Astrocyte of the spinal cord (primary cell): ENCODE measurements around the gene SIRT3.

Experiments
- DNase-seq: peaks from one replicate; pipeline ENCODE4 v3.0.0; 2011; ENCODE audit warnings: low read depth, low spot score
- H3K4me3 ChIP-seq: 2 replicates; pipeline ENCODE4 v1.5.1; 2011; ENCODE audit warnings: low read depth, mild to moderate bottlenecking, low read length, moderate library complexity
- in situ Hi-C: cut with HindIII; loops from 2 replicates; pipeline ENCODE4 v1.10.0; 2017; ENCODE audit warnings: low sequenced_read_pairs
- TF ChIP-seq, protein P1 (sequence below): IDR thresholded peaks from 2 replicates; pipeline ENCODE4 v1.5.1; 2012; ENCODE audit warnings: low read depth, mild to moderate bottlenecking, low read length, inconsistent platforms

The SIRT3 gene

DNA sequence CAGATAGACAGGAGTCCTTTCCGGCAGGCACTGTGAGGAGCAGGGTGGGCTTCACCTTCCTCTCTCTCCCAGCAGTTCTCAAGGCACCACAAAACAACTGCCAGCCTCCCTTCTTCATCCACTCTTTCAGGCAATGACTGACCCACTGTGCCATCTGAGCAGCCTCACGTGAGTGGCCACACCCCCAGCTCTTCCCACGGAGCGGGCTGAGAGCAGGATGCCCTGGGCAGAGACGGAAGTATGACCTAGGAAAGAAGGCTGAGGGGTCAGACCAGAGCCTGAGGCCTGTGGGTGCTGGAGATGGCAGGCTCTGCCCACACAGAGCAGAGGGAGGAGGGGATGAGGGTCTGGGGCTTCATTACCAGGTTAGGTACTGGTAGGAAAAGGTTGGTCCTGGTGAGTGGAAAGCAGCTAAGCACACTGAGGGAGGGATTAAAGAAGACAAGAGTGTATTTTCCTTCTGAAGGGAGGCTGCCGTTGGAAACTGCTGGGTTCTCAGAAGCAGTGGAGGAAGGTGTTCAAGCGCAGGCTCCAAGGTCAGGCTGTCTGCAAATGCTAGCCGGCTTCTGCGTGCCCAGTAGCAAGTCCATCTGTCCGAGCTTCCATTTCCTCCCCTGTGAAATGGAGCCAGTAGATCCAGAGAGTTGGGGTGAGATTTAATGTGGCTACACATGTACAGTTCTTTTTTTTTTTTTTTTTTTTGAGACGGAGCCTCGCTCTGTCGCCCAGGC lies 46.7 kb upstream of the SIRT3 start:
- no peak overlapping the region for H3K4me3 ChIP-seq
- TF ChIP-seq, protein P1, sequence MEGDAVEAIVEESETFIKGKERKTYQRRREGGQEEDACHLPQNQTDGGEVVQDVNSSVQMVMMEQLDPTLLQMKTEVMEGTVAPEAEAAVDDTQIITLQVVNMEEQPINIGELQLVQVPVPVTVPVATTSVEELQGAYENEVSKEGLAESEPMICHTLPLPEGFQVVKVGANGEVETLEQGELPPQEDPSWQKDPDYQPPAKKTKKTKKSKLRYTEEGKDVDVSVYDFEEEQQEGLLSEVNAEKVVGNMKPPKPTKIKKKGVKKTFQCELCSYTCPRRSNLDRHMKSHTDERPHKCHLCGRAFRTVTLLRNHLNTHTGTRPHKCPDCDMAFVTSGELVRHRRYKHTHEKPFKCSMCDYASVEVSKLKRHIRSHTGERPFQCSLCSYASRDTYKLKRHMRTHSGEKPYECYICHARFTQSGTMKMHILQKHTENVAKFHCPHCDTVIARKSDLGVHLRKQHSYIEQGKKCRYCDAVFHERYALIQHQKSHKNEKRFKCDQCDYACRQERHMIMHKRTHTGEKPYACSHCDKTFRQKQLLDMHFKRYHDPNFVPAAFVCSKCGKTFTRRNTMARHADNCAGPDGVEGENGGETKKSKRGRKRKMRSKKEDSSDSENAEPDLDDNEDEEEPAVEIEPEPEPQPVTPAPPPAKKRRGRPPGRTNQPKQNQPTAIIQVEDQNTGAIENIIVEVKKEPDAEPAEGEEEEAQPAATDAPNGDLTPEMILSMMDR, result no peak
- DNase-seq, result no peak
- in situ Hi-C loops, result no loop called here

DNA sequence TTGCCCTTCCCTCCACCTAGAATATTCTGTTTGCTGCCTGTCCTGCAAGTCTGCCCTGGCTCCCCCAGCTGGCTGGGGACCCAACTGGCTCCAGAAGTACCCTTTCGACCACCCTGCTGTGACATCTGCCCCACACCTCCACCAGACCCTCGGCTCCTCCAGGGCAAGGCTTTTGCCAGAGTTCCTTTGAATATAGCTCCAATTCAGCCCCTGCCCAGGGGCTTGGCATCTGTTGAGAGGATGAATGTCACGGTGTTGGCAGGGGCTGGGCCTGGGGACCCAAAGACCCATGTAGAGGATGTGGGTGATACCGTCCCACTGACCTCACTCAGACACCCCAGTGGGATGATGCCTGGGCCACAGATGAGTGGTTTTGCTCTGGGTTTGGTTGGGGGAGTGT lies 46.0 kb upstream of the SIRT3 start:
- in situ Hi-C loops, result no loop called here

DNA sequence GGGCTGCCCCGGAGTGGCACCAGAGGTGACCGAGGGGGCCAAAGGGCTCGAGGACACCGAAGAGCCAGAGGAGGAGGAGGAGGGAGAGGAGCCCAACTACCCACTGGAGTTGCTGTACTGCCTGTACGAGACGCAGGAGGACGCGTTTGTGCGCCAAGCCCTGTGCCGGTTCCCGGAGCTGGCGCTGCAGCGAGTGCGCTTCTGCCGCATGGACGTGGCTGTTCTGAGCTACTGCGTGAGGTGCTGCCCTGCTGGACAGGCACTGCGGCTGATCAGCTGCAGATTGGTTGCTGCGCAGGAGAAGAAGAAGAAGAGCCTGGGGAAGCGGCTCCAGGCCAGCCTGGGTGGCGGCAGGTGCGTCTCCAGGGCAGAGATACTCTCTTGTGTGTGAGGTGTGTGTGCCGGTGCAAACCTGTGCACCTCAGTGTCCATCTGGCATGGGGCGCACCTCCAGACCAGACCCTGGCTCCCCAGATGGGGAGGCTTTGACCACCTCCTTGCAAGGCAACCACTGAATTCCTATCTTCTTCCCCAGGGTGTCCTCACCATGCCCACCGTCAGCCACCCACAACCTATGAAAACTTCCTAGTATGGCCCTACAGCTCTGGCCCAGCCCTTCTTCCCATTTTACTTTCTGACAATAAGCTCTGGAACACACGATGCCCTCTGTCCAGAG lies 45.5 kb upstream of the SIRT3 start:
- TF ChIP-seq, protein P1, result no peak
- in situ Hi-C loops, result no loop called here
- no peak overlapping the region for H3K4me3 ChIP-seq
- DNase-seq, result no peak

More for the DNA sequence above, 46.0 kb upstream of the SIRT3 start:
- TF ChIP-seq, protein P1, result no peak
- H3K4me3 ChIP-seq, result no peak overlapping the region
- no peak for DNase-seq

DNA sequence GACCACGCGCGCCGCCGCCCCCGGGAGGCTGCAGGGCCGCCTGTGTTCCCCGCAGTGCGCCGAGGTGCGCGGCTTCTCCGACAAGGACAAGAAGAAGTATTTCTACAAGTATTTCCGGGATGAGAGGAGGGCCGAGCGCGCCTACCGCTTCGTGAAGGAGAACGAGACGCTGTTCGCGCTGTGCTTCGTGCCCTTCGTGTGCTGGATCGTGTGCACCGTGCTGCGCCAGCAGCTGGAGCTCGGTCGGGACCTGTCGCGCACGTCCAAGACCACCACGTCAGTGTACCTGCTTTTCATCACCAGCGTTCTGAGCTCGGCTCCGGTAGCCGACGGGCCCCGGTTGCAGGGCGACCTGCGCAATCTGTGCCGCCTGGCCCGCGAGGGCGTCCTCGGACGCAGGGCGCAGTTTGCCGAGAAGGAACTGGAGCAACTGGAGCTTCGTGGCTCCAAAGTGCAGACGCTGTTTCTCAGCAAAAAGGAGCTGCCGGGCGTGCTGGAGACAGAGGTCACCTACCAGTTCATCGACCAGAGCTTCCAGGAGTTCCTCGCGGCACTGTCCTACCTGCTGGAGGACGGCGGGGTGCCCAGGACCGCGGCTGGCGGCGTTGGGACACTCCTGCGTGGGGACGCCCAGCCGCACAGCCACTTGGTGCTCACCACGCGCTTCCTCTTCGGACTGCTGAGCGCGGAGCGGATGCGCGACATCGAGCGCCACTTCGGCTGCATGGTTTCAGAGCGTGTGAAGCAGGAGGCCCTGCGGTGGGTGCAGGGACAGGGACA lies 44.8 kb upstream of the SIRT3 start:
- no peak overlapping the region for H3K4me3 ChIP-seq
- no peak for DNase-seq
- in situ Hi-C loops, result no loop called here
- TF ChIP-seq, protein P1, result no peak

DNA sequence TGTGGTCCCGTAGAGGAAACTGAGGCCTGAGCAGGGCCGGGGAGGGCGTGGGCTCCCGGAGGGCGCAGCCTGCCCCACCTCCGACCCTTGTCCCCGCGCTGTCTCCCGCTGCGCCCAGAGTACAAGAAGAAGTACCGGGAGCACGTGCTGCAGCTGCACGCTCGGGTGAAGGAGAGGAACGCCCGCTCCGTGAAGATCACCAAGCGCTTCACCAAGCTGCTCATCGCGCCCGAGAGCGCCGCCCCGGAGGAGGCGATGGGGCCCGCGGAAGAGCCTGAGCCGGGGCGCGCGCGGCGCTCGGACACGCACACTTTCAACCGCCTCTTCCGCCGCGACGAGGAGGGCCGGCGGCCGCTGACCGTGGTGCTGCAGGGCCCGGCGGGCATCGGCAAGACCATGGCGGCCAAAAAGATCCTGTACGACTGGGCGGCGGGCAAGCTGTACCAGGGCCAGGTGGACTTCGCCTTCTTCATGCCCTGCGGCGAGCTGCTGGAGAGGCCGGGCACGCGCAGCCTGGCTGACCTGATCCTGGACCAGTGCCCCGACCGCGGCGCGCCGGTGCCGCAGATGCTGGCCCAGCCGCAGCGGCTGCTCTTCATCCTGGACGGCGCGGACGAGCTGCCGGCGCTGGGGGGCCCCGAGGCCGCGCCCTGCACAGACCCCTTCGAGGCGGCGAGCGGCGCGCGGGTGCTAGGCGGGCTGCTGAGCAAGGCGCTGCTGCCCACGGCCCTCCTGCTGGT lies 44.0 kb upstream of the SIRT3 start:
- no peak overlapping the region for H3K4me3 ChIP-seq
- in situ Hi-C loops, result no loop called here
- TF ChIP-seq, protein P1, result no peak
- peak; percentile 15 for DNase-seq
